Neural progenitor cell (in vitro differentiated cells): ENCODE measurements around the gene KDM7A. TPM values are rescaled to one million over a fixed set of nuclear protein-coding genes. Genes with fewer than 3 reads are reported as not detected.

Source experiments
- DNase-seq: peaks from one replicate; pipeline ENCODE4 v3.0.0-alpha.2; 2016; ENCODE audit warnings: low spot score
- H2AFZ ChIP-seq: fragments of 200-600 bp; sonication (generic); replicated peaks from 2 replicates; pipeline ENCODE4 v1.6.1; 2016; ENCODE audit warnings: antibody characterized with exemption
- H3F3A ChIP-seq: fragments of 200-600 bp; sonication (generic); 2 replicates; pipeline ENCODE4 v1.6.1; 2016; ENCODE audit warnings: antibody characterized with exemption, low read depth
- H3K27ac ChIP-seq: fragments of 200-600 bp; sonication (generic); 2 replicates; pipeline ENCODE4 v1.5.1; 2016; ENCODE audit warnings: mild to moderate bottlenecking
- H3K27me3 ChIP-seq: fragments of 200-600 bp; sonication (generic); 2 replicates; pipeline ENCODE4 v1.6.1; 2016; ENCODE audit warnings: mild to moderate bottlenecking, moderate library complexity
- H3K36me3 ChIP-seq: fragments of 200-600 bp; sonication (generic); 2 replicates; pipeline ENCODE4 v1.5.1; 2016
- H3K4me1 ChIP-seq: fragments of 200-600 bp; sonication (generic); 2 replicates; pipeline ENCODE4 v1.6.1; 2016; ENCODE audit warnings: mixed run types
- H3K4me2 ChIP-seq: fragments of 200-600 bp; sonication (generic); 2 replicates; pipeline ENCODE4 v1.6.1; 2016
- H3K4me3 ChIP-seq: fragments of 200-600 bp; sonication (generic); 2 replicates; pipeline ENCODE4 v1.5.1; 2016
- H3K79me2 ChIP-seq: fragments of 200-600 bp; sonication (generic); 2 replicates; pipeline ENCODE4 v1.6.1; 2016; ENCODE audit warnings: low read depth
- H3K9ac ChIP-seq: fragments of 200-600 bp; sonication (generic); 2 replicates; pipeline ENCODE4 v1.6.1; 2016
- H3K9me3 ChIP-seq: fragments of 200-600 bp; sonication (generic); 2 replicates; pipeline ENCODE4 v1.5.1; 2016; ENCODE audit warnings: low read depth
- H4K20me1 ChIP-seq: fragments of 200-600 bp; sonication (generic); 2 replicates; pipeline ENCODE4 v1.6.1; 2016; ENCODE audit warnings: low read depth
- H3K27ac Mint-ChIP-seq: 3 replicates; pipeline ENCODE4 v1.8.0; 2021; ENCODE audit warnings: mixed read lengths
- H3K27me3 Mint-ChIP-seq: 2 replicates; pipeline ENCODE4 v1.8.0; 2022; ENCODE audit warnings: low read depth, mild to moderate bottlenecking, inconsistent platforms, moderate library complexity, mixed read lengths; ENCODE audit not compliant: insufficient read depth
- H3K36me3 Mint-ChIP-seq: 3 replicates; pipeline ENCODE4 v1.8.0; 2021; ENCODE audit warnings: mixed read lengths
- H3K4me1 Mint-ChIP-seq: 3 replicates; pipeline ENCODE4 v1.8.0; 2021; ENCODE audit warnings: mixed read lengths
- H3K4me3 Mint-ChIP-seq: 3 replicates; pipeline ENCODE4 v1.8.0; 2021; ENCODE audit warnings: mild to moderate bottlenecking, moderate library complexity, mixed read lengths
- H3K9me3 Mint-ChIP-seq: 3 replicates; pipeline ENCODE4 v1.8.0; 2020; ENCODE audit warnings: mixed read lengths
- CTCF ChIP-seq: fragments of 200-600 bp; sonication (generic); IDR thresholded peaks from 2 replicates; pipeline ENCODE4 v1.5.1; 2017; ENCODE audit warnings: antibody characterized with exemption, mild to moderate bottlenecking
- EZH2 ChIP-seq: fragments of 200-600 bp; sonication (generic); IDR thresholded peaks from 2 replicates; pipeline ENCODE4 v1.6.1; 2017; ENCODE audit warnings: antibody characterized with exemption, mild to moderate bottlenecking, moderate library complexity
- EZH2phosphoT487 ChIP-seq: fragments of 200-600 bp; sonication (generic); IDR thresholded peaks from 2 replicates; pipeline ENCODE4 v1.6.1; 2017; ENCODE audit warnings: antibody characterized with exemption
- total RNA-seq: library from RNA; depleted of rRNA; stranded (reverse); fragments of >200 nt; gene quantifications from 2 replicates; pipeline ENCODE4 v1.2.3, GENCODE V29; 2015; ENCODE audit warnings: low replicate concordance

Gene KDM7A
- total RNA-seq, 1 donor from 2014 or later, result 13.6 TPM

GRCh38 chr7:140200061-140200989 is 23.5 kb upstream of the KDM7A start:
- TF ChIP-seq EZH2phosphoT487 (no peak), CTCF (no peak), EZH2 (no peak)
- no peaks in the 10 kb centered on the region for H3K36me3 Mint-ChIP-seq
- Histone ChIP-seq H3K79me2 (no peaks in the 10 kb centered on the region), H3K4me2 (no peak overlapping the region), H3K9ac (no peak overlapping the region), H4K20me1 (no peaks in the 10 kb centered on the region), H3K27ac (no peak overlapping the region), H3K9me3 (no peaks in the 10 kb centered on the region), H3K27me3 (no peaks in the 10 kb centered on the region), H2AFZ (no peak overlapping the region), H3K4me1 (no peaks in the 10 kb centered on the region), H3K36me3 (no peaks in the 10 kb centered on the region), H3F3A (no peaks in the 10 kb centered on the region), H3K4me3 (no peak overlapping the region)
- H3K27me3 Mint-ChIP-seq, result no peaks in the 10 kb centered on the region
- DNase-seq, result no peak
- no peak overlapping the region for H3K4me3 Mint-ChIP-seq
- H3K9me3 Mint-ChIP-seq, result peaks cover 10% of the 10 kb centered on the region
- H3K4me1 Mint-ChIP-seq, result peaks cover 4% of the 10 kb centered on the region
- H3K27ac Mint-ChIP-seq, result no peak overlapping the region

GRCh38 chr7:140197938-140198337 is 21.2 kb upstream of the KDM7A start:
- H3K27ac ChIP-seq, result no peak overlapping the region
- no peaks in the 10 kb centered on the region for H4K20me1 ChIP-seq
- H3K27ac Mint-ChIP-seq, result no peak overlapping the region
- H3K4me2 ChIP-seq, result no peak overlapping the region
- no peaks in the 10 kb centered on the region for H3K9me3 ChIP-seq
- H3K9me3 Mint-ChIP-seq, result no peaks in the 10 kb centered on the region
- no peak overlapping the region for H2AFZ ChIP-seq
- H3K27me3 Mint-ChIP-seq, result peaks cover 2% of the 10 kb centered on the region
- no peak for DNase-seq
- H3K79me2 ChIP-seq, result no peaks in the 10 kb centered on the region
- no peaks in the 10 kb centered on the region for H3K27me3 ChIP-seq
- H3F3A ChIP-seq, result no peaks in the 10 kb centered on the region
- no peaks in the 10 kb centered on the region for H3K36me3 Mint-ChIP-seq
- H3K4me1 Mint-ChIP-seq, result no peaks in the 10 kb centered on the region
- H3K4me3 ChIP-seq, result no peak overlapping the region
- H3K4me1 ChIP-seq, result no peaks in the 10 kb centered on the region
- no peak overlapping the region for H3K9ac ChIP-seq
- no peak overlapping the region for H3K4me3 Mint-ChIP-seq
- no peak for TF ChIP-seq EZH2
- no peak for TF ChIP-seq EZH2phosphoT487
- no peaks in the 10 kb centered on the region for H3K36me3 ChIP-seq

GRCh38 chr7:140197218-140197890 is 20.6 kb upstream of the KDM7A start:
- H3K9me3 Mint-ChIP-seq, result no peaks in the 10 kb centered on the region
- no peak overlapping the region for H2AFZ ChIP-seq

More at GRCh38 chr7:140197218-140197890, 20.6 kb upstream of the KDM7A start:
- no peaks in the 10 kb centered on the region for H3K36me3 ChIP-seq
- DNase-seq, result no peak
- Mint-ChIP-seq H3K27me3 (peaks cover 2% of the 10 kb centered on the region), H3K36me3 (no peaks in the 10 kb centered on the region), H3K4me1 (no peaks in the 10 kb centered on the region), H3K4me3 (no peak overlapping the region), H3K27ac (no peak overlapping the region)
- no peak overlapping the region for H3K4me2 ChIP-seq
- H3F3A ChIP-seq, result no peaks in the 10 kb centered on the region
- TF ChIP-seq EZH2phosphoT487 (no peak), EZH2 (no peak), CTCF (no peak)
- H3K4me1 ChIP-seq, result no peaks in the 10 kb centered on the region
- no peaks in the 10 kb centered on the region for H3K9me3 ChIP-seq
- H3K27ac ChIP-seq, result no peak overlapping the region
- no peaks in the 10 kb centered on the region for H3K79me2 ChIP-seq
- no peaks in the 10 kb centered on the region for H4K20me1 ChIP-seq
- H3K4me3 ChIP-seq, result no peak overlapping the region
- H3K9ac ChIP-seq, result no peak overlapping the region
- no peaks in the 10 kb centered on the region for H3K27me3 ChIP-seq
